ENCODE measurements around the gene SLC29A4.

The SLC29A4 gene

DNA sequence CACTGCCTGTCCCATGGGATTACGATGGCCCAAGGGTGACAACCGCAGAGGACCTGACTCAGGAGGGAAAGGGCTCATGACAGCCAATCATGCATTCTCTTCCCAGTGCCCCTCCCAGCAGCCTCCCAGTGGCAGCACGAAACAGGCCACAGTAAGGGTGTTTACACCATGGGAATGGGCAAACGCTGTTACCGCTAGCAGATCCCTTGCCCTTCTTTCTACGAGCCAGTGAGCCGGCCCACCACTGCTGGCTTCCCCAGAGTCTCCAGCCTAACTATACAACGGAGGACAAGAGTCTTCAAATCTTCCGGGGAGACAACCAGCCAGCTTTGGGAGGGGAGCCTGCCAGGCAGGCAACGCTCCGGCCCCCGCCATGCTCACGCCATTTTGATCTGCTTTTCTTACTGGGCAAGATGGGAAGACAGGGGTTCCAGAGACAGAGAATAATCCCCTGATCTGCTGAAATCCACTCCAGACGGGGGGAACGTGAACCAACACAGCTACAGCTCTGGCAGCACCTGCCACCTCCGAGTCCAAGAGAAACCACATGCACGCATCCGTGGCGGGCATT lies 69.8 kb downstream of the SLC29A4 start:
- no peak for DNase-seq (ENCODE audit: low spot score)

DNA sequence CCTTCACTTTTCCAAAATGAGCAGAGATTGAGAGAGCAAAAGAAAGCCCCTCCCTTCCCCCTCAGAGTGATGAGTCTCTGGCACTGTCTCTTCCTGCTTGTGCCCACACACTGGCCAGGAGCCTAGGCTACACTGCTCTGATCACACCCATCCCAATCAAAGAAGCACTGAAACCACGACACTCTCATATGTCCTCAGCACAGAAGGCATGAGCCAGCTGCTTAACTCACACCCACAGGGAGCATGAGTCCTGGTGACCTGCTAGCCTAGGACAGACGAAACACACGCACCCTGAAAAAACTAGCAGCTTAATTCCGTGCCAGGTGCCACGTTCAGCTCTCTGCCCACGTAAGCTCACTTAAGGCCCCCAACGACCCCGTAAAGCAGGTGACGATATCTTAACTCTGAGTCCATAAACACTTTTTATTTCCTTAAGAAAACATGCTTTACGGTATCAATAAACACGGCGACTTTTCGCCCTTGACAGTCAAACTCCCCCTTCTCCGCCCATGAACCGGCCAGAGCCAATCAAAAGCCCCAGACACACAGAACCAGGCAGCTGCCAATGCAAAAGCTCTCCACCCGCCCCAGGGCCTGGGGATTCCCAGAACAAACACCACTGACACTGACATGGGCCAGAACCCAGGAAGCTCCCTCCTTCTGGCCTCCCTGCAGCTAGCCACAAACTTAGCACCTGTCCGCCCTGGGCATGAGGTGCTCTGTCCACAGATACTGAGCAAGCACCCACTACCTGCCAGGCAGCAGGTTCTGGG lies 71.9 kb downstream of the SLC29A4 start:
- peak; percentile 69 for DNase-seq (ENCODE audit: low spot score)
